ENCODE measurements around the gene SORBS1.

GRCh38 chr10:95426482-95426881 is 134.7 kb downstream of the SORBS1 start:
- TF ChIP-seq CTCF (IDR thresholded peaks at IDR 0.05) (no peak), POLR2A (IDR thresholded peaks at IDR 0.05) (no peak)
